NCI-H2081 treated with DMSO at 0.1 percent for 48 hours (cell line): ENCODE results near the gene ZNRF2.

Experiments
- DNase-seq: peaks from one replicate; lab custom pipeline; 2025; lab: John Stamatoyannopoulos, UW

The ZNRF2 gene

GRCh38 chr7:30322271-30323005 is 38.0 kb downstream of the ZNRF2 start:
- no peak for DNase-seq

- DNase-seq, result no peak
These were observed 38.6 kb downstream of the ZNRF2 start for GRCh38 chr7:30323006-30323355.

DNA sequence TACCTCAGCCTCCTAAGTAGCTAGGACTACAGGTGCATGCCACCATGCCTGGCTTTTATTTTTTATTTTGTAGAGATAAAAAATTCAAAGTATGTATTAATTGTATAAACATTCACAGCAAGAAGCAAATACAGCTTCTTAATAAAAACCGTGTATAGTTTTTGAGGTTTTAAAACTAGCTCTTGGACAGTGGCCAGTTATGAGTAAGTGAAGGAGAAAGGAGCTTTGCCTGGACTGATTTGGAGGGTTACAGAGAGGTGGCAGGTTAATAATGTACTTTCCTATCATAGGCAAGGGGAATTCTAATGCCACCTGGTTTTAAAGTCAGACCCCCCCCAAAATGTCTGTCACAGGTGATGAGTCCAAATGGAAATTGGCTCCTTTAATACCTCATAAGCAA is 43.4 kb downstream of the ZNRF2 start:
- no peak for DNase-seq

- DNase-seq, result no peak
These were observed 44.0 kb downstream of the ZNRF2 start for GRCh38 chr7:30328381-30328780.

DNA sequence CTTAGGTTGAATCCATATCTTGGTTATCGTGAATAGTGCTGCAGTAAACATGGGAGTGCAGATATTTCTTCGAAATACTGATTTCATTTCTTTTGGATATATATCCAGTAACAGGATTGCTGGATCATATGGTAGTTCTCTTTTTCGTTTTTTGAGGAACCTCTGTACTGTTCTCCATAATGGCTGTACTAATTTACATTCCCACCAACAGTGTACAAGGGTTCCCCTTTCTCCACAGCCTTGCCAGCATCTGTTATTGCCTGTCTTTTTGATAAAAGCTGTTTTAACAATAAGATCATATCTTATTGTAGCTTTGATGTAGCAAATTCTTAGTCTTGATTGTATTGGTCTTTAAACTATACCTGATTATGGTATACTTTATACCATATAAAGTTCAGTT is 45.3 kb downstream of the ZNRF2 start:
- DNase-seq, result no peak

DNA sequence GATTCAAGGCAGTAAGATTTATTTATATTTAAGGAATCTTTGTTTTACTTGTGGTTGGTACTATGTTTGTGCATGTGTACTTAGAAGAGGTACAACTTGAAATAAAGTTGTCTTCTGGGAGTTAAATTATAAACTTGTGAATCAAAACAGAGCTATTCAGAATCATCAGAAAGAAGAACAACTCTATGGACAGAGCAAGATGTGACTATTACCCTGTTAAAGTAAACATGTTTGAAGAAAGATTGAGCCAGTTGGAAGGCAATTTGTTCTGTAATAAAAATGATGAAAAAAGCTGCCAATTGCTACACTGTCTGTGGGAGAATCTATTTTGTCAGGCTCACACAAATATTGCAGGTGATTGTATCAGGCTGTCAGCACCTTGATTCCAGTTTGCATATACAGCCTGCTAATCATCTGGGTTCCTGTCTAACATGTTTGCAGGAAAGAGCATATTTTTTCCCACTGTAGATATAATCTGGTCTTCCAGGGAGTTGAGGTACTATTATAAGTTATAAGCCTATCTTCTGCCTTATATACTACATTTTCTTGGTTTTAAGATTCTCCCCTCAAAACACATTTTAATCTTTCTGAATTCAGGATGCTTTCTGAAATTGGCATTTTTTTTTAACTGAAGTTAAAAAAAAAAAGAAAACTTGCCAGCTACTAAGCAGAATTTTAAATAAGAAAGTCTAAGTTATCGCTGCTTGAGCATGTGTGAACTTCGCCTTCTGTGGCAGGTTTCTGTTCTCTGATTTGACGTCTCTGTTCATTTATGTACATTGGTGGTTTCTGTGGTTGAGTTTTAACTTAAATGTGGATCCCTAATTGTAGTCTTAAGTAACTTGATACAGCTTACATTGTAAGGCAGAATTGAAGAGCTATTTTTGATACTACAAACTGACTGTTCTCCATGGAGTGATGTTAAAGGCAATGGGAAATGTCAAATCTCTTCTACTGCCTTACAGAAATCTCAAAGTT is 46.0 kb downstream of the ZNRF2 start:
- no peak for DNase-seq

DNA sequence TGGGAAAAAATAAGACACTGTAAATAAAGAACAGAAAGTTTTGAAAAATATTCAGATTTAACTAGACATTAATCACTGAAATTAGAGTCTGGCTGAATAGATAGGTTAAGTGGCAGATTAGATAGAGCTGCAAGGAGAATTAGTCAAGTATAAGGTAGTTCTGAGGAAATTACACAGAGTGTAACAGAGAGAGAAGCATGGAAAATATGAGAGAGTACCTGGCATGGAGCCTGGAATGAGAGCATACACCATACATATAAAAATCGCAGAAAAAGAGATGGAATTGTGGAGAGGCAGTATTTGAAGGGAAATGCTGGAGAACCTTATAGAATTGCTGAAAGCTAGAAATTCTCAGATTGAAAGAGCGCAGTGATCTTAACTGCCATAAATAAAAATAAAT is 46.9 kb downstream of the ZNRF2 start:
- no peak for DNase-seq

GRCh38 chr7:30332549-30332948 is 48.2 kb downstream of the ZNRF2 start:
- DNase-seq, result no peak

DNA sequence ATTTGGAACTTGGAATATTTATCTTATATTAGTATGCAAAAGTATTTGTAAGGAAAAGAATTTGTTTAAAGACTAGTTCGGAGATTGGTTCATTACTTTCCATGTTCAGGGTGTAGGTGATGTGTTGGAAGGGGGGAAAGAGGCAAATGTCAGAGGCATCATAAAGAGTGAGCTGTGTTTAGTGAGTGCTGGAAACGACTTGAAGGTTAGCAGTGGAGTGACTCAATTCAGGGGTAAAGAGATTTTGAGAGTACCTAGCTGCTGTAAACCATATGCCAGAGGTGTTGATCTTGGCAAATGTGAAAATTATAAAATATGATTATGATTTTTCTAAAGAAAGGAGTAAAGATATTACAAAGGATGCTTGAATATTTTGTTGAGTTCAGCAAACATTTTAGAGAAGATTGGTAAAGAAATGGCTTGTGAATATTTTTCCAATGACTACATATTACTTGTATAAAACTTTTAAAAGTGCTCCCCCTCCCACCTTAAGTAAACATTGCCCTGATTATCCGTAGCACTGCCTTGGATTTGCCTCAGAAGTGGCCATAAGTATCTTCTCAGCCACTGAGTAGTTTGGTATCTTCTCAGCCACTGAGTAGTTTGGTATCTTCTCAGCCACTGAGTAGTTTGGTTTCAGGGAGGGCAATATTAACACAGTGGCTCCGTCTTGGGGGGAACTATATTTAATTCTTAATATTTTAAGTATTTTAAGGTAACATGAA is 51.5 kb downstream of the ZNRF2 start:
- no peak for DNase-seq

GRCh38 chr7:30344513-30344912 is 60.1 kb downstream of the ZNRF2 start:
- DNase-seq, result no peak

GRCh38 chr7:30347226-30348082 is 63.1 kb downstream of the ZNRF2 start:
- DNase-seq, result no peak

- no peak for DNase-seq
These were observed 63.7 kb downstream of the ZNRF2 start for GRCh38 chr7:30348083-30348560.

DNA sequence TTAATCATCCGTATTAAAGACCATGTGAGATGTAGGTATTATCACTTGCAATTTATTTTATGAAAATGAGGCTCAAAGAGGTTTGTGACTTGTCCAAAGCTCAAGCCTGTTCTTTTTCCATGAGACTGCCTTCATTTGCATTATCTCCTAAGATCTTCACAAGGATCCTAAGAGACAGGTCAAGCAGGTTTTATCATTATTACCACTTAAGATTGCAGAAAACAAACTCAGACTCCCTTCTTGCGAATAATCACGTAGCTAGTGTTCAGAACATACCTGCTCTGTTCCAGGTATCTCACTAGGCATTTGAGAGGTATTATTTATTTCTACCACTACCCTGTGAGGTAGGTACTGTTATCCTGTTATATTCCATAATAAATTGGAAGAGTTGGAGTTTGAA is 64.8 kb downstream of the ZNRF2 start:
- DNase-seq, result no peak

- no peak for DNase-seq
These were observed 65.4 kb downstream of the ZNRF2 start for GRCh38 chr7:30349816-30350215.

GRCh38 chr7:30351286-30351685 is 66.9 kb downstream of the ZNRF2 start:
- no peak for DNase-seq

DNA sequence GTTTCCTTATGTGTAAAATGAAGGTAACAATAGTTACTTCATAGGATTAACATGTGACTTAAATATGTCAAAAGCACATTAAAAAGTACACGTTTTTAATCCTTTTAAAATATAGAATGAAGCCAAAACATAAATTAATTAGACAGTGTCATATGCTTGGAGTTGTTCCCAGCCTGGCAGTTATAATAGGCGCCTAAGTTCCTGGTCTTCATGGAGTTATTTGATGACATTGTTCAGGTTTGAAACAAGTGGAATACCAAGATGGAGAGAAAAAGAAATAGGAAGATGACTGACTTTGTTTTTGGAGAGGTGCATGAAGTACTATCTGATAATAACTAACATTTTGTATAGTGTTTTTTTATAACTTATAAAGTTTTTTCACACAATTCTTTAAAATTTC is 67.3 kb downstream of the ZNRF2 start:
- no peak for DNase-seq

GRCh38 chr7:30352169-30352568 is 67.8 kb downstream of the ZNRF2 start:
- DNase-seq, result no peak

DNA sequence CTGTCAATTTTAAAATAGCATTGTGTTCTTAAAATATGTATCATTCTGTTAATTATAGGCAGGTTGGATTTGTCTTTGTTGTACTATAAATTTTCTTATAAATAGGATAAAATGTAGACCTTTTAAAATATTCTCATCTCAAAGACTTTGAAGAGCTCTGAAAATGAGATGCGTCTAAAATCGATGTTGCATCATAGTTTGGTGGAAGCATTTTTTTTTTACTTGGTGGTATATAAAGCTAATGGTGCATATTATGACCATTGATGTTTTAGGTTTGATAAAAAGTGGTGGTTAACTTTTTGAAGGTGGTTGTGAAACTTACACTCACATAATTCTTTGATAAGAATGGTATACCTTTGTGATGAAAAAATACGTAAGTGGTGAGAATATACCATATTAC is 69.1 kb downstream of the ZNRF2 start:
- DNase-seq, result no peak

DNA sequence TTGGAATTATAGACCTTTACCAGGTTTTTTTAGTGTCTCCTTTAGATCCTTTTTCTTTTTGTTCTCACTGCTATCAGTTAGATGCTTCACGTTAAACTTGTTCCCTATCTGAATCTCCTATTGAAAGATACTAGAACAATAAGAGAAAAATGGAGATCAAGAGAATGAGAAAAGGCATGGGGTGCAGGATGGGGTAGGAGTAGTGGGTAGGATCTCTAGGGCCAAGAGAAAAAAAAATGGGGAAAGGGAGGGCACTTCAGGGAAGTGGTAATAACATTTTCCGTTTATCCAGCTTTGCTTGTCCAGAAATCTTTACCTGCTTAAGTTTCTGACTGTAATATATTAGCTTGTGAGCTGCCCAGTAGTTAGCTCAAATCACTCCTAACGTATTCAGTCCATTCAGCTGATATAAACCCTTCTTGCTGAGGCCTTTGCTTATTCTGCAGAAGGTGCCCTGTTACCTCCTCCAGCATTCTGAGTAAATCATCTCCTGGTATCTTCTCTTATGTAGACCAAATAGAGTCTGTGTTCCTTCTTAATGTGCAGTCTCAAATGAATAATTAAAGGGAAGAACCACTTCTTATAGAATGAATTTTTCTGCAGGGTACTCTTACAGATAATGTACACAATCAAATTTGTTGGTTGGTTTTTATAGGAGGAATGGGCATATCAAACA is 69.7 kb downstream of the ZNRF2 start:
- no peak for DNase-seq

GRCh38 chr7:30354791-30355190 is 70.4 kb downstream of the ZNRF2 start:
- DNase-seq, result no peak

DNA sequence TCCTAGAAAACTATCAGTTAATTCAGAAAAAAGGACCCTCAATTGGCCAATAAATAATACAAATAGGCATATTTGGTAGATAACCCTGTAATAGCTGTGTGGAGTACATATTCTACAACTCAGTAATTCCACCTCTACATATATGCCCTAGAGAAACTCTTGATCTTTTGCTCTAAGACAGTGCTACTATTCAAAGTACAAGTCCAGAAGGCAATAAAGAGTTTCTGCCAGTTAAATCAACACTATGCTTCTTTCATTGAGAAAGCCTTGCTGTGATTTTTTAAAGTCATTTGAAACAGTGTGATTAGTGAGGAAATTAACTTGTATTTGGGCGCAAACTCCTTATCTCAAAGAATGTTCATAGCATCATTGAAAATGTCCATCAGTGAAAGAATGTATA is 75.6 kb downstream of the ZNRF2 start:
- DNase-seq, result no peak
